GM19467 (cell line): ENCODE results near the gene ITGAD.

Experiments
- ATAC-seq: cut with Tn5 transposase; IDR thresholded peaks from one replicate; pipeline ENCODE4 v1.9.1; 2021; ENCODE audit warnings: mild to moderate bottlenecking, moderate library complexity; ENCODE audit not compliant: unreplicated experiment

ITGAD gene

DNA sequence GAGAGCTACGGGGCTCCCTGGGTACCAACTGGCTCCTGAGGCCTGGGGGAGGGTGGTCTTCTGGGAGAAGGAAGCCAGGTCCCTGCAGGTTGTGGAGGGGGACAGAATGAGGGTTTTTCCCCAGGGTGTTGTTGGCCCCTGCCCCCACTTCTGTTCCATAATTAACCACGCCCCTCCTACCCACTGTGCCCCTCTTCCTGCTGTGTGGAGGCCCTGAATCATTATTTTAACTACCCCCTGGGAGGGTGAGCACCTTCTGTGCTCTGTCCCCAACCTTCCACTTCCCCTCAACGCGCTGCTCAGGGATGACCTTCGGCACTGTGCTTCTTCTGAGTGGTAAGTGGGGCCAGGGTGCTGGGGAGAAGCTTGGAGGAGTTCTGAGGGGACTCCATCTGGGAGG is at the start of gene ITGAD:
TSS of gene ITGAD (plus strand) at position 280 of the 400 bp plus-strand sequence. CDS start at position 306, 26 bp downstream.
- no peak for ATAC-seq

GRCh38 chr16:31344712-31345111 is 48.4 kb upstream of the ITGAD start:
- ATAC-seq = peak; percentile 81

DNA sequence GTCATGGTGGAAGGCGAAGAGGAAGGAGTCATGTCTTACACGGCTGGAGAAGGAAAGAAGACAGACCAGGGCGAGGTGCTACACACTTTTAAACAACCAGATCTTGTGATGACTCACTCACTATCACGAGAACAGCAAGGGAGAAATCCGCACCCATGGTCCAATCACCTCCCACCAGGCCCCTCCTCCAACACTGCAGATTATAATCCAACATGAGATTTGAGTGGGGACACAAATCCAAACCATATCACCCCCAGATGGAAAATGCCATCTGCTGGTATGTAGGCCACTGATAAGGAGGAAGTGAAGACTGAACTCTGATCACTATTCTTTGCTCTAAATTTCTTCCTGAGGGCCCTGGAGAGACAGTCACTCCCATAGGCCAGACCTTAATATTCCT is 45.7 kb upstream of the ITGAD start:
- ATAC-seq = no peak

GRCh38 chr16:31348579-31348978 is 44.6 kb upstream of the ITGAD start:
- ATAC-seq = no peak

DNA sequence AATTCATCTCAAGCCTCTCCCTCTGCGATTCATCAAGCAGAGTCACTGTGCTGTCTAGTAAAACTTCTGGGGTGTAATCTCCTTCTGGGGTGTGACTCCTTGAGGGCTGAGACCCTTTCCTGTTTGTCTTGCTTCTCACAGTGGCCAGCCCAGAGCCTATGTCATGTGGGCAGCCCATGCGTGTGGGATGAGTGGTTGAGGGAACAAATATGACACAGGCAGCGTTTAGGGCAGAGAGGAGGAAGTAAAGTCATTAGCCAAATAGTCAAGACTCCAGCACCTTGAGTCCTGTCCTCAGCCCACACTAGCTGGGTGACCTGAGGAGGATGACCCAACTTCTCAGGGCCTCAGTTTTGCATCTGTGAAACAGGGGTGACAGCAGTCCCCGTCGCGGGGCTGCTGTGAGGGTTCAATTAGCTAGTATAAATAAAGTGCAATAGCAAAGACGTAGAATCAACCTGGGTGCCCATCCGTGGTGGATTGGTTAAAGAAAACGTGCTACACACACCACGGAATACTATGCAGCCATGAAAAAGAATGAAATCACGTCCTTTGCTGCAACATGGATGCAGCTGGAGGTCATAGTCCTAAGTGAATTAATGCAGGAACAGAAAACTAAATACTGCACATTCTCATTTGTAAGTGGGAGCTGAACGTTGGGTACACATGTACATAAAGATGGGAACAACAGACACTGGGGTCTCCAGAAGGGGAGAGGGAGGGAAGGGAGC is 42.7 kb upstream of the ITGAD start:
- ATAC-seq = no peak

- ATAC-seq = no peak
Measured at GRCh38 chr16:31351246-31351941, 41.7 kb upstream of the ITGAD start.

DNA sequence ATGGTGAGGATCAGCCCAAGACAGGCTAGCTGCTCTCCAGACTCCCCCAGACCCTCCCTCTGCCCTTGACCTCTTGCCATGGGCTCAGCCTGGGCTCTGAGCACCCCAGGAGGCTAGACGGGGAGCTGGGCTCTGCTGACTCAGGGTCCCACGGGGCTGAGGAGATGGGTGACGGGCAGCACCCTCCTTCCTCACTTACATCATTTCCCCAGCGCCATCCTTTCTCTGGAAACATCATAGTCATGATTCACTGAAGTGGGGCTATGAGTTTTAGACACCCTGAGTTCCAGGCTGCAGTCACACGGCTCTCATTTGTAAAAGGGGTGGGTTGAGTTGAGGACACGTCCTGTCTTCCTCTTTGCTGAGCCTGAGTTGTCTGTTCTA is 41.2 kb upstream of the ITGAD start:
- ATAC-seq = no peak

DNA sequence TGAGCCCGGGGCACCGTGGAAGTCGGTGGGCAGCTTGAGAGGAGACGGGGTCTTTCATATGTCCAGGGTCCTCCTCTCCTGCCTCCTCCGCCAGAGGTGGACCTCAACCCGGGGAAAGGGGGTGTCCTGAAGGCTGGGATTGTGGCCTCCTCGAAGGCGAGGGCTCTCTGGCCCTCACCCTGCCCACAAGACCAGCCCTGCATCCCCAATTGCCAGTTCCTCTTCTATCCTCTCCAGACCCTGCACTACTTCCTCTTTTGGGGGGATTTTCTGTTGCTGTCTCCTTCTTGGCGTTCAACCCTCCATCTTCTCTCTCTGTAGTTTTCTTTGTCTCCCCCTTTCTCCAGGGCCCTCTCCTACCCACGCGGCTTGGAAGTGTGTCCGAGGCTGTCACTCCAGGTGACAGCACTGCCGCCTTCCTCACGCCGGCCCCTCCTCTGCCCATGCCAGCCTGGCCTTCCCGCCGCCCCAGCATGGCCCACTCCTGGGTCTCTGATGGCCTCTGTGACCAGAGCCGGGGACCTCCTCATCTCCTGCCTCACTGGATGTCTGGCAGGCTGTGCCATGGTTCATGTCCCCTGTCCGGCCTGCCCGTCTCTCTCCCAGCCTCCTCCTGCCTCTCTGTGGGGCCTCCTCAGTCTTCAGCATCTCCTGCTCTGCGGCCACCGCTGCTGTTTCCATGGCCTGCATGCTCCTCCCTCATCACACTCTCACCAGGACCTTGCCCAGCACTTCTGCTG is 40.6 kb upstream of the ITGAD start:
- ATAC-seq = no peak

DNA sequence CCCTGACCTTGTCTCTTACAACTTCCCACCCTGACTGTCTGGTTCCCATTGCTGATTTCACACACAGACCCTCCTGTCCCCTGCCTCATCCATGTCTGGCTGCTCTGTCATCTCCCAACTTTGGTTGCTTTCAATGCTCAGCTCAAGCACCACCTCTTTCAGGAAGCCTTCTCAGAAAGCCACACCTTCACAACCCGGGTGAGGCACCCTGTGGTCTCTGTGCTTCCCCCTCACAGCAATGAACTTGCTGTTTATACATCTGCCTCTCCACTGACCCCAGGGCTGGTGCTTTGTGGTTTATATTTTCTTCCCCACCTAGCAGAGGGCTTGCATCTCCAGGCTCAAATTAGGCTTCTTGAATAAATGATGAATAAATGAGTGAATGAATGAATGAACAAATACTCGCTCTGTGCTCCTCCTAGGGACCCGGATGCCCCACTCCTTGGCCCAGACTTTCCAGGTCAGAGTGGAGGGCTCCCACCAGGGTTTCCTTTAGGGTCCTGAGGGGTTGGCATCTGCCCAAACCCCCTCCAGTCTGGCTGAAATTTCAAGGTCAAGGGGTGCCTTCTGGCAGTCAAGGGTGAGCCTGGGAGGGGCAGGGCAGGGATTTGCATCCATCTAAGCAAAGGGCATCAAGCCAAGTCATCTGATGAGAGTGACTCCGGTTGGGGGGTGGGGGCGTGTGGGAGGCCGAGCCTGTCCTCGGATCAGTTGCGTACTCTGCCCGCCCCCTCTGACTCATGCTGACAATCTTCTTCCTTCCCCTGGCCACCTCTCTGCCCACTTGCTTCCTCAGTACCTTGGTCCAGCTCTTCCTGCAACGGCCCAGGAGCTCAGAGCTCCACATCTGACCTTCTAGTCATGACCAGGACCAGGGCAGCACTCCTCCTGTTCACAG is 38.5 kb upstream of the ITGAD start, which contains the start of gene ITGAX:
TSS of gene ITGAX (plus strand) at position 783 of the 898 bp plus-strand sequence. CDS start at position 862, 79 bp downstream.
- ATAC-seq = peak; percentile 48

GRCh38 chr16:31355431-31356100 is 37.6 kb upstream of the ITGAD start:
- no peak for ATAC-seq

GRCh38 chr16:31356566-31357323 is 36.4 kb upstream of the ITGAD start:
- ATAC-seq = no peak

GRCh38 chr16:31357324-31358109 is 35.6 kb upstream of the ITGAD start:
- ATAC-seq = no peak

DNA sequence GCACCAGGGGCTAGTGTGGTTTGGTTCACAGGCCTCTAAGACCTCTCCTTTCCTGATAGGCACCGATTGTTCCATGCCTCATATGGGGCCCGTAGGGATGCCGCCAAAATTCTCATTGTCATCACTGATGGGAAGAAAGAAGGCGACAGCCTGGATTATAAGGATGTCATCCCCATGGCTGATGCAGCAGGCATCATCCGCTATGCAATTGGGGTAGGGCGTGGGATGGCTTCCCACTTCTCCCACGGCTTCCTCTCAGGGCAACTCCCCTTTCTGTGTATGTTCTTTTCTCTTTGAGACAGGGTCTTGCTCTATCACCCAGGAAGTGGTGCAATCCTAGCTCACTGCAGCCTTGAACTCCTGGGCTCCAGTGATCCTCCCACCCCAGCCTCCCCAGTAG is 32.9 kb upstream of the ITGAD start:
- no peak for ATAC-seq

- no peak for ATAC-seq
Measured at GRCh38 chr16:31361201-31362110, 31.7 kb upstream of the ITGAD start.

- ATAC-seq = no peak
Measured at GRCh38 chr16:31362476-31363405, 30.4 kb upstream of the ITGAD start.

DNA sequence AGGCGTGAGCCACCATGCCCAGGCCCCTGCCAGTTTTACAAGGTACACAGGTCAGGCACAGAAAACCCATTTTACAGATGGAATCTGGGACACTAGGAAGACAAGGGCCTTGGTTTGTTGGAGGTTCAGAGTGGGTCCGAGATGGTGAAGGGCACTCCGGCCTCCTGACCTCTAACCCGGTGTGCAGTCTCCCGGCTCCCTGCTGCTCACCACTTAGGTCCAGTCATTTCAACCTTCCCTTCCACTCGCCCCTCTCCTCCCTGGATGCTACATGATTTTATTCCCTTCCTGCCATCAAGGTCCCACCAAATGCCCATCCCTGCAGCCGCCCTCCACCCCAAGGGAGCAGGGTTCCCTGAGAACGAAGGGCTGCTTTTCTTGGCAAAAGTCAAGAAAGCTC is 29.4 kb upstream of the ITGAD start:
- ATAC-seq = no peak
